Endothelial cell of umbilical vein (primary cell): ENCODE measurements around the gene ARHGEF6. TPM values are rescaled to one million over a fixed set of nuclear protein-coding genes. Genes with fewer than 3 reads are reported as not detected.

Experiments
- BruUV-seq: library from RNA; stranded (reverse); fragments of 400-500 nt; replicated peaks from 2 replicates; lab custom pipeline; 2021; lab: Mats Ljungman, UMichigan
- CTCF ChIA-PET: fragments of 300-600, 350-600 bp; sonication (Branson Sonifier 250); formaldehyde crosslinking; loops from one replicate; lab custom pipeline; 2021; ENCODE audit warnings: antibody characterized with exemption, inconsistent platforms; lab: Charles Lee
- POLR2A ChIA-PET: fragments of 300-600, 350-600 bp; sonication (Branson Sonifier 250); formaldehyde crosslinking; loops from one replicate; lab custom pipeline; 2021; ENCODE audit warnings: antibody characterized with exemption, inconsistent platforms; lab: Charles Lee
- DNase-seq: peaks from one replicate; pipeline ENCODE4 v3.0.0-alpha.2; 2011; ENCODE audit warnings: low read depth, low spot score
- FAIRE-seq: peaks from 2 replicates; lab custom pipeline; 2011; peaks lifted over from hg19 to GRCh38; lab: Jason Lieb, UNC
- H2AFZ ChIP-seq: 2 replicates; pipeline ENCODE4 v1.6.0; 2012; ENCODE audit warnings: low read depth, low read length, control low read depth, inconsistent platforms
- H3K27ac ChIP-seq: 2 replicates; pipeline ENCODE4 v1.5.1; 2011; ENCODE audit warnings: low read depth, mild to moderate bottlenecking, control low read depth, low read length, moderate library complexity; ENCODE audit not compliant: insufficient read depth
- H3K27me3 ChIP-seq, 2 experiments: 2 replicates each; pipeline versions ENCODE4 v1.6.0 to v1.6.1; 2011; ENCODE audit warnings: low read length in 2 of 2, mixed read lengths in 1 of 2; ENCODE audit not compliant: control insufficient read depth in 2 of 2, insufficient read depth in 2 of 2
- H3K36me3 ChIP-seq, 2 experiments: 2 replicates in 1 of 2; 3 replicates in 1 of 2; pipeline ENCODE4 v1.5.1; 2011; ENCODE audit warnings: low read length in 2 of 2, mild to moderate bottlenecking in 1 of 2, moderate library complexity in 1 of 2; ENCODE audit not compliant: control insufficient read depth in 2 of 2, insufficient read depth in 2 of 2; ENCODE audit errors: extremely low read depth in 1 of 2
- H3K4me1 ChIP-seq: 3 replicates; pipeline ENCODE4 v1.5.1; 2011; ENCODE audit warnings: mild to moderate bottlenecking, low read length; ENCODE audit not compliant: control insufficient read depth, insufficient read depth; ENCODE audit errors: extremely low read depth
- H3K4me2 ChIP-seq: 2 replicates; pipeline ENCODE4 v1.6.1; 2011; ENCODE audit warnings: low read length, control low read depth, mixed read lengths; ENCODE audit not compliant: insufficient read depth
- H3K4me3 ChIP-seq, 3 experiments: fragments of 200-600 bp in 1 of 3; sonication (generic), shearing (Covaris generic) in 1 of 3; replicated peaks in 1 of 3; 2 replicates each; pipeline ENCODE4 v1.5.1; 2011 to 2016; ENCODE audit warnings: control low read depth in 3 of 3, low read length in 3 of 3, mild to moderate bottlenecking in 2 of 3, inconsistent platforms in 1 of 3, low read depth in 1 of 3, moderate library complexity in 1 of 3; ENCODE audit not compliant: insufficient read depth in 1 of 3
- H3K79me2 ChIP-seq: 2 replicates; pipeline ENCODE4 v1.6.0; 2012; ENCODE audit warnings: low read length, inconsistent platforms; ENCODE audit not compliant: control insufficient read depth, insufficient read depth
- H3K9ac ChIP-seq: replicated peaks from 2 replicates; pipeline ENCODE3; 2011; ENCODE audit warnings: low read length, control low read depth; ENCODE audit not compliant: insufficient read depth; ENCODE audit errors: extremely low read depth
- H3K9me1 ChIP-seq: replicated peaks from 3 replicates; pipeline ENCODE4 v1.6.0; 2011; ENCODE audit warnings: mild to moderate bottlenecking, low read length; ENCODE audit not compliant: control insufficient read depth, insufficient read depth; ENCODE audit errors: extremely low read depth
- H3K9me3 ChIP-seq: replicated peaks from 2 replicates; pipeline ENCODE4 v1.5.1; 2012; ENCODE audit warnings: low read length, inconsistent platforms; ENCODE audit not compliant: control insufficient read depth, insufficient read depth
- H4K20me1 ChIP-seq: replicated peaks from 2 replicates; pipeline ENCODE3; 2011; ENCODE audit warnings: mild to moderate bottlenecking, low read length; ENCODE audit not compliant: control insufficient read depth, insufficient read depth; ENCODE audit errors: extremely low read depth
- CTCF ChIP-seq, 2 donors: IDR thresholded peaks; 1 replicate in 1 of 2; 2 replicates in 1 of 2; pipeline ENCODE4 v1.5.1; 2011; ENCODE audit warnings: low read length in 2 of 2, mild to moderate bottlenecking in 2 of 2, moderate library complexity in 2 of 2, control low read depth in 1 of 2, inconsistent platforms in 1 of 2, low read depth in 1 of 2; ENCODE audit not compliant: insufficient read depth in 1 of 2; ENCODE audit errors: extremely low read depth in 1 of 2
- EZH2 ChIP-seq: IDR thresholded peaks from 2 replicates; pipeline ENCODE4 v1.6.1; 2012; ENCODE audit warnings: borderline replicate concordance, low read depth, mild to moderate bottlenecking, moderate library complexity, low read length, inconsistent platforms; ENCODE audit not compliant: severe bottlenecking
- FOS ChIP-seq: IDR thresholded peaks from 2 replicates; pipeline ENCODE4 v1.6.1; 2011; ENCODE audit warnings: mild to moderate bottlenecking, low read length, moderate library complexity, borderline replicate concordance; ENCODE audit not compliant: insufficient read depth
- GATA2 ChIP-seq: IDR thresholded peaks from 2 replicates; pipeline ENCODE4 v1.7.0; 2011; ENCODE audit warnings: low read depth, mild to moderate bottlenecking, moderate library complexity, mixed read lengths, low read length; ENCODE audit not compliant: insufficient read length, insufficient read depth
- JUN ChIP-seq: IDR thresholded peaks from 2 replicates; pipeline ENCODE4 v1.6.1; 2011; ENCODE audit warnings: borderline replicate concordance, low read depth; ENCODE audit not compliant: insufficient read length, insufficient read depth
- MAX ChIP-seq: IDR thresholded peaks from 2 replicates; pipeline ENCODE4 v1.6.1; 2011; ENCODE audit not compliant: insufficient read depth, insufficient read length
- MYC ChIP-seq: IDR thresholded peaks from one replicate; pipeline ENCODE4 v1.6.1; 2011; ENCODE audit warnings: mild to moderate bottlenecking, low read depth, low read length
- POLR2A ChIP-seq: IDR thresholded peaks from 2 replicates; pipeline ENCODE4 v1.6.1; 2012; ENCODE audit warnings: low read depth, mild to moderate bottlenecking, control low read depth, low read length
- POLR2AphosphoS5 ChIP-seq: IDR thresholded peaks from 2 replicates; pipeline ENCODE4 v1.6.1; 2012; ENCODE audit warnings: low read depth, mild to moderate bottlenecking, control low read depth, low read length, moderate library complexity; ENCODE audit not compliant: insufficient read depth
- dilution Hi-C: fragments of 300-500 bp; cut with MboI; formaldehyde crosslinking; loops from one replicate; pipeline ENCODE4 v1.15.0; 2019; ENCODE audit warnings: low sequenced_read_pairs; ENCODE audit not compliant: extremely low pct_ligation_motif_present
- intact Hi-C: fragments of 100-400 bp; cut with micrococcal nuclease; formaldehyde crosslinking; loops from one replicate; pipeline ENCODE4 v1.10.0; 2022
- polyA plus RNA-seq, 4 experiments: library from polyadenylated mRNA; depleted of rRNA in 3 of 4; stranded (reverse) in 3 of 4; unstranded in 1 of 4; fragments of >200 nt; gene quantifications; 2 replicates each; pipeline versions ENCODE4 v1.2.1 to v1.2.3, GENCODE V29; 2011 to 2012; ENCODE audit warnings: missing spikeins in 1 of 4
- total RNA-seq: library from RNA; stranded (reverse); gene quantifications from 2 replicates; pipeline ENCODE4 v1.2.3, GENCODE V29; 2021

Gene ARHGEF6
- total and polyA plus RNA-seq, 2 donors (not counting 3 experiments of a cell fraction or from before 2014, with no cell fraction given), result 4.9 to 6.4 TPM

GRCh38 chrX:136755411-136755810, 25.3 kb downstream of the ARHGEF6 start:
- Histone ChIP-seq H3K27me3 (no peaks in the 10 kb centered on the region), H3K4me3 (no peak overlapping the region), H4K20me1 (no peaks in the 10 kb centered on the region), H3K9me1 (no peaks in the 10 kb centered on the region), H3K9me3 (no peaks in the 10 kb centered on the region), H2AFZ (no peak overlapping the region), H3K4me2 (no peak overlapping the region), H3K9ac (no peak overlapping the region), H3K27ac (no peak overlapping the region), H3K36me3 (no peaks in the 10 kb centered on the region), H3K79me2 (no peaks in the 10 kb centered on the region), H3K4me1 (no peaks in the 10 kb centered on the region)
- ChIA-PET POLR2A (no interaction called here), CTCF (no interaction called here)
- no TSS peak for BruUV-seq
- no peak for DNase-seq
- dilution Hi-C loops (no loop called here), intact Hi-C loops (no loop called here)
- TF ChIP-seq MAX (no peak), MYC (no peak), CTCF (IDR thresholded peaks at IDR 0.05; ENCODE audit: extremely low read depth in 1 of 2, insufficient read depth in 1 of 2, low read depth in 1 of 2, low read length in 2 of 2) (no peak), POLR2AphosphoS5 (no peak), FOS (no peak), EZH2 (no peak), GATA2 (no peak), JUN (no peak), POLR2A (no peak)
- no peak for FAIRE-seq
